DOHH2 (cell line): Measurements from ENCODE around the gene FCGR2B.

Experiments used
- EZH2phosphoT487 ChIP-seq: fragments of 200-600 bp; sonication (generic); IDR thresholded peaks from 2 replicates; pipeline ENCODE4 v1.6.1; 2017; ENCODE audit warnings: borderline replicate concordance, mild to moderate bottlenecking, antibody characterized with exemption, low read length, moderate library complexity, mixed read lengths
- TF ChIP-seq, protein P1 (sequence below): fragments of 200-600 bp; sonication (generic); IDR thresholded peaks from one replicate; pipeline ENCODE4 v1.5.1; 2014; ENCODE audit warnings: antibody characterized with exemption, mild to moderate bottlenecking, low read depth, low read length; ENCODE audit not compliant: poor library complexity, severe bottlenecking

GRCh38 chr1:161706113-161706481, 43.2 kb downstream of the FCGR2B start:
- TF ChIP-seq, protein P1, sequence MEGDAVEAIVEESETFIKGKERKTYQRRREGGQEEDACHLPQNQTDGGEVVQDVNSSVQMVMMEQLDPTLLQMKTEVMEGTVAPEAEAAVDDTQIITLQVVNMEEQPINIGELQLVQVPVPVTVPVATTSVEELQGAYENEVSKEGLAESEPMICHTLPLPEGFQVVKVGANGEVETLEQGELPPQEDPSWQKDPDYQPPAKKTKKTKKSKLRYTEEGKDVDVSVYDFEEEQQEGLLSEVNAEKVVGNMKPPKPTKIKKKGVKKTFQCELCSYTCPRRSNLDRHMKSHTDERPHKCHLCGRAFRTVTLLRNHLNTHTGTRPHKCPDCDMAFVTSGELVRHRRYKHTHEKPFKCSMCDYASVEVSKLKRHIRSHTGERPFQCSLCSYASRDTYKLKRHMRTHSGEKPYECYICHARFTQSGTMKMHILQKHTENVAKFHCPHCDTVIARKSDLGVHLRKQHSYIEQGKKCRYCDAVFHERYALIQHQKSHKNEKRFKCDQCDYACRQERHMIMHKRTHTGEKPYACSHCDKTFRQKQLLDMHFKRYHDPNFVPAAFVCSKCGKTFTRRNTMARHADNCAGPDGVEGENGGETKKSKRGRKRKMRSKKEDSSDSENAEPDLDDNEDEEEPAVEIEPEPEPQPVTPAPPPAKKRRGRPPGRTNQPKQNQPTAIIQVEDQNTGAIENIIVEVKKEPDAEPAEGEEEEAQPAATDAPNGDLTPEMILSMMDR = no peak
- no peak for TF ChIP-seq EZH2phosphoT487
